Colonic mucosa (tissue), 4 donors: Measurements from ENCODE around the gene TM4SF18. TPM values are rescaled to one million over a fixed set of nuclear protein-coding genes. Genes with fewer than 3 reads are reported as not detected.

Experiments
- DNase-seq: peaks from one replicate; pipeline ENCODE4 v3.0.0-alpha.2; 2020
- H3K27ac ChIP-seq: fragments of 200-600 bp; one replicate; pipeline ENCODE4 v1.8.0; 2021
- H3K27me3 ChIP-seq: fragments of 200-600 bp; one replicate; pipeline ENCODE4 v1.8.0; 2021
- H3K36me3 ChIP-seq: fragments of 200-600 bp; one replicate; pipeline ENCODE4 v1.8.0; 2021
- H3K4me1 ChIP-seq: fragments of 200-600 bp; one replicate; pipeline ENCODE4 v1.8.0; 2021; ENCODE audit warnings: mild to moderate bottlenecking
- H3K4me3 ChIP-seq: fragments of 200-600 bp; one replicate; pipeline ENCODE4 v1.8.0; 2021
- H3K9ac ChIP-seq, 2 donors: one replicate each; pipeline ENCODE4 v1.7.0; 2013; ENCODE audit warnings: control low read depth in 2 of 2, low read depth in 2 of 2, low read length in 2 of 2
- H3K9me3 ChIP-seq: fragments of 200-600 bp; one replicate; pipeline ENCODE4 v1.8.0; 2021
- intact Hi-C: fragments of 100-400 bp; cut with DNase I; formaldehyde crosslinking; loops from one replicate; pipeline ENCODE4 v1.14.1; 2022
- total RNA-seq, 2 donors: library from RNA; stranded (reverse); fragmentation: NEBNext Ultra II Directional in 1 of 2; extraction: Animal tissue kit (Norgen Biotek cat#: 25700) in 1 of 2; gene quantifications; one replicate each; pipeline ENCODE4 v1.2.1, GENCODE V29; 2021
- TF ChIP-seq, protein P1 (sequence below): fragments of 200-600 bp; IDR thresholded peaks from one replicate; pipeline ENCODE4 v1.8.0; 2022; ENCODE audit warnings: antibody characterized with exemption, mild to moderate bottlenecking
- donor health status: healthy.
- donor health status: DM: no; HTN: no; CAD: no.
- donor health status: DM: no; HTN: no; CAD: no.

Gene TM4SF18
- total RNA-seq, 2 donors from 2014 or later: 0.72 to 2.1 TPM

DNA sequence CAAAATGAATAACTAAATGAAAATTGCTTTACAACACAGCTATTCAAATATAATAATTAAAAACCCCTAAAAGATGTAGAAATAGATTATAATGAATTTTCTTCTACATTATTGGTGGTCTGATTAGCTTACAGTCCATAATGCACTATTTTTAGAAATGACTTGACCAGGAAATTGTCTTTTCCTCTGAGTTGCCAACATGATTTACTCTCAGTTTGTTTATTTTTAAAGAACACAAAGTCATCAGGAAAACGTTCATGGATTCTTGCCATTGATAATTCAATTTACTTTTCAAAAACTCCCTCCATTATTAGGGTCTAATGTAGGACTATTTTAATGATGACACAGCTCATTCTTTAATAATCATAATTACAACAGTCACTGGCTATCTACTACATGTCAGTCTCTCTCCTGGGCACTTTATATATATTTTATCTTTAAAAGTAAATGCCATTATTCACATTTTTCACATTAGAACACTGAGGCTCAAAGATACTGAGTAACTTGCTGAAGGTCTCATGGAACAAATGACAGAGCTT lies 1.1 kb downstream of the TM4SF18 start:
- intact Hi-C loops: no loop called here
- H3K9me3 ChIP-seq: no peaks in the 10 kb centered on the region
- H3K36me3 ChIP-seq: no peaks in the 10 kb centered on the region
- H3K27ac ChIP-seq: no peak overlapping the region
- H3K4me3 ChIP-seq: no peak overlapping the region
- DNase-seq: no peak
- H3K4me1 ChIP-seq: no peaks in the 10 kb centered on the region
- H3K27me3 ChIP-seq: no peaks in the 10 kb centered on the region
- H3K9ac ChIP-seq: no peak overlapping the region
- TF ChIP-seq, protein P1, sequence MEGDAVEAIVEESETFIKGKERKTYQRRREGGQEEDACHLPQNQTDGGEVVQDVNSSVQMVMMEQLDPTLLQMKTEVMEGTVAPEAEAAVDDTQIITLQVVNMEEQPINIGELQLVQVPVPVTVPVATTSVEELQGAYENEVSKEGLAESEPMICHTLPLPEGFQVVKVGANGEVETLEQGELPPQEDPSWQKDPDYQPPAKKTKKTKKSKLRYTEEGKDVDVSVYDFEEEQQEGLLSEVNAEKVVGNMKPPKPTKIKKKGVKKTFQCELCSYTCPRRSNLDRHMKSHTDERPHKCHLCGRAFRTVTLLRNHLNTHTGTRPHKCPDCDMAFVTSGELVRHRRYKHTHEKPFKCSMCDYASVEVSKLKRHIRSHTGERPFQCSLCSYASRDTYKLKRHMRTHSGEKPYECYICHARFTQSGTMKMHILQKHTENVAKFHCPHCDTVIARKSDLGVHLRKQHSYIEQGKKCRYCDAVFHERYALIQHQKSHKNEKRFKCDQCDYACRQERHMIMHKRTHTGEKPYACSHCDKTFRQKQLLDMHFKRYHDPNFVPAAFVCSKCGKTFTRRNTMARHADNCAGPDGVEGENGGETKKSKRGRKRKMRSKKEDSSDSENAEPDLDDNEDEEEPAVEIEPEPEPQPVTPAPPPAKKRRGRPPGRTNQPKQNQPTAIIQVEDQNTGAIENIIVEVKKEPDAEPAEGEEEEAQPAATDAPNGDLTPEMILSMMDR: no peak

DNA sequence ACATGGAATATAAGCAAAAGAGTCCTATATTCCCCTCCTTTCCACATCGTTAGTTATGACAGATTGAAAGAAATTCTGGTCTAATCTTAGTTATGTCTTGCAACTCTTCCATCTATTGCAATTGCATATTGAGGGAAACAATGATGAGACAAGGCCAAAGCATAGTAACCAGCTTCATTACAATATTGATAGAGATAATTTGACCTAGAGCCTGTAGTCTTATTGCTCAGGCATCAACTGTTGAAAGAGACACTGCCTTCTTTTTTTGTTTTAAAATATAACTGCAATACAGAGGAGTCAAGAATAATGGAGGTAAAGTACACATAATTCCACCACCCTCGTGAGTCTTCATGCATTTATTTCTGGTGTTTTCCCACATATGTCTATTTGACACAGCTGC lies 2.0 kb downstream of the TM4SF18 start:
- Histone ChIP-seq H3K4me1 (no peaks in the 10 kb centered on the region), H3K27me3 (no peaks in the 10 kb centered on the region), H3K4me3 (no peak overlapping the region), H3K9me3 (no peaks in the 10 kb centered on the region), H3K9ac (no peak overlapping the region), H3K27ac (no peak overlapping the region), H3K36me3 (no peaks in the 10 kb centered on the region)
- DNase-seq: no peak
- TF ChIP-seq, protein P1: no peak
- intact Hi-C loops: no loop called here

DNA sequence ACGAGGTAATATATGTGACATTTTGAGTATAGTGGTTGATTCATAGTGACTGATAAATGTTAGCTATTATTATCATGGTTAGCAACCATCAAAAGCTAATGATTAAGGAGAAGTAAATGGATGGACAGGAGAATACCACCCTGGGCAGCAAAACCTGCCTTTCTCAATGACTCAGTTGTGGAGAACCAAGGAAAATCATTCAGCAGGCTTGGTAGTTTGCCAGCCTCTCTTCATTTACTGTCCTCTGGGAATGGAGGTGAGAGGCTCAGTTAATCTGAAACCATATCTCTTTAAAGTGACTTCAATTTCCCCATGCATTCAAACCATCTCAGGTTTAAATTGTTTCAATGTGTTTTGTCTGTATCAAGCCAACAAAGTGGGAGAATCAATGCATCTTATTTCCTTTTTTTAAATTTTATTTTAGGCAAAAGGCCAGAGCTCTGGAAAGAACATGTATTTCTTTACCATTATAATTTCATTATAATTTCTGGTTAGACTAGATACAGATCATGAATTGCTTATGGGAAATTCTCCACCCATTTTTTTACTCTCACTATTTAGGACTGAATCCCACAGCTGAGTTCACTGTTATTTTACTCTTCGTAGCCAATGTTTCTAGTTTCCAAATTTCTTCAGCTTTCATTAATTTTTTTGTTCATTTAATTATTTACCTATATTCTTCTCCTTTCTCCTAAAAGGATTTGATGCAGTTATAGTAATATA lies 2.7 kb downstream of the TM4SF18 start:
- Histone ChIP-seq H3K9ac (no peak overlapping the region), H3K9me3 (no peaks in the 10 kb centered on the region), H3K4me1 (no peaks in the 10 kb centered on the region), H3K27me3 (no peaks in the 10 kb centered on the region), H3K4me3 (no peak overlapping the region), H3K36me3 (no peaks in the 10 kb centered on the region), H3K27ac (no peak overlapping the region)
- DNase-seq: no peak
- intact Hi-C loops: no loop called here
- TF ChIP-seq, protein P1: no peak

DNA sequence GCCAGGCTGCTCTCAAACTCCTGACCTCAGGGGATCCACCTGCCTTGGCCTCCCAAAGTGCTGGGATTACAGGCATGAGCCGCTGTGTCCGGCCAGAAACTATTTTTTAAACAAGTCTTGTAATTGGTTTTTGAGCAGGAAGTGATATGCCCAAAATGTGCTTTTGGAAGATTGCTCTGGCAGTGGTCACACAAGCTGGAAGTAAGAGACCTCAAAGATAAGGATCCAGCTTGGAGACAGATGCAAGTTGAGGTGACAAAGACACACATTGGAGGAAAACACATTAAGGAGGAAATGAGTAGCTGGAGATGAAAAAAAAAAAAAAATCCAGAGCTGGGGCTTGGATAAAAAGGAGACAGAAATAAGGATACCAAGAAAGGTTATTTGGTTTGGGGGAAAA lies 6.3 kb downstream of the TM4SF18 start:
- Histone ChIP-seq H3K4me1 (no peaks in the 10 kb centered on the region), H3K27ac (no peak overlapping the region), H3K9ac (no peak overlapping the region), H3K4me3 (no peak overlapping the region), H3K9me3 (no peaks in the 10 kb centered on the region), H3K27me3 (no peaks in the 10 kb centered on the region), H3K36me3 (no peaks in the 10 kb centered on the region)
- intact Hi-C loops: no loop called here
- no peak for DNase-seq
- TF ChIP-seq, protein P1: no peak

DNA sequence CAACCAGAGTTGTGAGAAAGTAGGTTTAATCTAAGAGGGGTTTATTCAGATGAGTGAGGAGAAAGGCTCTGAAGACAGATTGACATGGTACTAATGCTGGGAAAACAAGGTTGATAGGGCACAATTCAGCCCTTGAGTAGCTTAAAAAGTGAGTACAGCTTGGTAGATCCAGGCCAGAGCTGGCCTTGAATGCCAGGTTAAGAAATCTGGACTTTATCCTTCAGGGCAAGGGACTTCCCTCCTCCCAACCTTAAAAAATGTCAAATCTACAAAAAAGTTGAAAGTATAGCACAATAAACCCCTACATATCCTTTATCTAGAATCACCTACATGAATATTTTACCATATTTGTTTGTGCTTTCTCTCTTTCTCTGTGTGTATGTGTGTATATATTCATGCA lies 7.9 kb downstream of the TM4SF18 start:
- DNase-seq: no peak
- H3K27me3 ChIP-seq: no peaks in the 10 kb centered on the region
- H3K4me3 ChIP-seq: no peak overlapping the region
- intact Hi-C loops: no loop called here
- no peaks in the 10 kb centered on the region for H3K9me3 ChIP-seq
- H3K9ac ChIP-seq: no peak overlapping the region
- H3K27ac ChIP-seq: no peak overlapping the region
- no peaks in the 10 kb centered on the region for H3K4me1 ChIP-seq
- no peaks in the 10 kb centered on the region for H3K36me3 ChIP-seq
- TF ChIP-seq, protein P1: no peak
